A673 (cell line): Measurements from ENCODE around the gene BNIP1. TPM values are rescaled to one million over a fixed set of nuclear protein-coding genes. Genes with fewer than 3 reads are reported as not detected.

Experiments
- BruUV-seq: library from RNA; stranded (reverse); fragments of 400-500 nt; replicated peaks from 2 replicates; lab custom pipeline; 2021; lab: Mats Ljungman, UMichigan
- CTCF ChIA-PET: fragments of 300-600 bp; sonication (Branson Sonifier 250); formaldehyde crosslinking; loops from one replicate; lab custom pipeline; 2022; ENCODE audit warnings: antibody characterized with exemption; lab: Charles Lee
- POLR2A ChIA-PET: fragments of 300-600 bp; sonication (Branson Sonifier 250); formaldehyde crosslinking; loops from one replicate; lab custom pipeline; 2022; ENCODE audit warnings: antibody characterized with exemption; ENCODE audit not compliant: low non-redundant PET; lab: Charles Lee
- DNase-seq: peaks from one replicate; pipeline ENCODE4 v3.0.0-alpha.2; 2015; ENCODE audit warnings: low spot score
- H3K27ac ChIP-seq: fragments of 200-600 bp; sonication (generic); 2 replicates; pipeline ENCODE4 v1.5.1; 2016; ENCODE audit warnings: mixed run types, low read depth, mild to moderate bottlenecking, mixed read lengths, antibody characterized with exemption, low read length; ENCODE audit not compliant: poor library complexity, severe bottlenecking
- H3K27me3 ChIP-seq: fragments of 200-600 bp; sonication (generic); replicated peaks from 2 replicates; pipeline ENCODE4 v1.6.1; 2017; ENCODE audit warnings: mixed run types, low read depth, mild to moderate bottlenecking, mixed read lengths, antibody characterized with exemption, low read length; ENCODE audit not compliant: insufficient read depth, poor library complexity
- H3K36me3 ChIP-seq: fragments of 200-600 bp; sonication (generic); 2 replicates; pipeline ENCODE4 v1.6.1; 2016; ENCODE audit warnings: mixed run types, mild to moderate bottlenecking, mixed read lengths, antibody characterized with exemption, low read length; ENCODE audit not compliant: insufficient read depth, poor library complexity, severe bottlenecking
- H3K4me1 ChIP-seq: fragments of 200-600 bp; sonication (generic); 2 replicates; pipeline ENCODE4 v1.6.1; 2017; ENCODE audit warnings: mixed run types, mild to moderate bottlenecking, mixed read lengths, antibody characterized with exemption, low read length; ENCODE audit not compliant: insufficient read depth, poor library complexity, severe bottlenecking
- H3K4me3 ChIP-seq: fragments of 200-600 bp; sonication (generic); 2 replicates; pipeline ENCODE4 v1.5.1; 2016; ENCODE audit warnings: low read depth, mixed run types, mild to moderate bottlenecking, mixed read lengths, low read length; ENCODE audit not compliant: poor library complexity, severe bottlenecking
- H3K9me3 ChIP-seq: fragments of 200-600 bp; sonication (generic); 2 replicates; pipeline ENCODE4 v1.6.1; 2016; ENCODE audit warnings: mixed run types, low read depth, mild to moderate bottlenecking, mixed read lengths, antibody characterized with exemption, low read length; ENCODE audit not compliant: poor library complexity, severe bottlenecking
- EZH2 ChIP-seq: fragments of 200-600 bp; sonication (generic); IDR thresholded peaks from 2 replicates; pipeline ENCODE4 v1.6.1; 2017; ENCODE audit warnings: borderline replicate concordance, low read depth, mild to moderate bottlenecking, mixed read lengths, antibody characterized with exemption, low read length; ENCODE audit not compliant: poor library complexity, severe bottlenecking
- intact Hi-C: fragments of 100-400 bp; cut with micrococcal nuclease; formaldehyde crosslinking; loops from one replicate; pipeline ENCODE4 v1.10.0; 2022; ENCODE audit not compliant: unreplicated experiment
- total RNA-seq: library from RNA; stranded (reverse); gene quantifications from 2 replicates; pipeline ENCODE4 v1.2.3, GENCODE V29; 2021
- TF ChIP-seq, protein P1 (sequence below): fragments of 300-800, 200-600 bp; sonication (generic); conservative IDR thresholded peaks from 2 replicates; pipeline ENCODE4 v1.5.1; 2017; ENCODE audit warnings: low read depth, mild to moderate bottlenecking, antibody characterized with exemption, low read length, moderate library complexity, mixed read lengths

BNIP1 gene
- total RNA-seq, 1 experiment from 2014 or later = 14.7 TPM

DNA sequence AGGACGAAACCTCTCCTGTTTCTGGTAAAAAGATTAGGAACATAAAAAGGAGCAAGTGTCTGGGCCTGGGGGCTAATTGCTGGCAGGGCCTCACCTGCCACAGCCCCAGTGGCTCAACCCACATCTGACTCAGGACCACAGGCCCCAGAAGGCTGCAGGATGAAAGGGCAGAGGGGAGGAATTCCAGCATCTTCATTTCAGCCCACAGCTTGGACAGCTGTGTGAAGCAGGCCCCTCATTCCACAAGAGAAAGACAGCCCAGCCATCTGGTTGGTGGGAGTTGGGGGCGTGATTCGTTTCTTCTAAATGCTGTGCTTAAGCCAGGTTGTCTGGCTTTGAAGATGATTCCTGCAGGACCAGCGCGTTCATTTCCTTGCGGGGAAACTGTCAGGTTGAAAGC, 61.6 kb downstream of the BNIP1 start:
- no peaks in the 10 kb centered on the region for H3K4me1 ChIP-seq
- ChIA-PET POLR2A (no interaction called here), CTCF (no interaction called here)
- BruUV-seq = no TSS peak
- intact Hi-C loops = no loop called here
- H3K27me3 ChIP-seq = no peaks in the 10 kb centered on the region
- H3K36me3 ChIP-seq = no peaks in the 10 kb centered on the region
- H3K27ac ChIP-seq = no peak overlapping the region
- H3K9me3 ChIP-seq = no peaks in the 10 kb centered on the region
- no peak overlapping the region for H3K4me3 ChIP-seq
- no peak for DNase-seq
- no peak for TF ChIP-seq EZH2
- TF ChIP-seq, protein P1, sequence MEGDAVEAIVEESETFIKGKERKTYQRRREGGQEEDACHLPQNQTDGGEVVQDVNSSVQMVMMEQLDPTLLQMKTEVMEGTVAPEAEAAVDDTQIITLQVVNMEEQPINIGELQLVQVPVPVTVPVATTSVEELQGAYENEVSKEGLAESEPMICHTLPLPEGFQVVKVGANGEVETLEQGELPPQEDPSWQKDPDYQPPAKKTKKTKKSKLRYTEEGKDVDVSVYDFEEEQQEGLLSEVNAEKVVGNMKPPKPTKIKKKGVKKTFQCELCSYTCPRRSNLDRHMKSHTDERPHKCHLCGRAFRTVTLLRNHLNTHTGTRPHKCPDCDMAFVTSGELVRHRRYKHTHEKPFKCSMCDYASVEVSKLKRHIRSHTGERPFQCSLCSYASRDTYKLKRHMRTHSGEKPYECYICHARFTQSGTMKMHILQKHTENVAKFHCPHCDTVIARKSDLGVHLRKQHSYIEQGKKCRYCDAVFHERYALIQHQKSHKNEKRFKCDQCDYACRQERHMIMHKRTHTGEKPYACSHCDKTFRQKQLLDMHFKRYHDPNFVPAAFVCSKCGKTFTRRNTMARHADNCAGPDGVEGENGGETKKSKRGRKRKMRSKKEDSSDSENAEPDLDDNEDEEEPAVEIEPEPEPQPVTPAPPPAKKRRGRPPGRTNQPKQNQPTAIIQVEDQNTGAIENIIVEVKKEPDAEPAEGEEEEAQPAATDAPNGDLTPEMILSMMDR = no peak

DNA sequence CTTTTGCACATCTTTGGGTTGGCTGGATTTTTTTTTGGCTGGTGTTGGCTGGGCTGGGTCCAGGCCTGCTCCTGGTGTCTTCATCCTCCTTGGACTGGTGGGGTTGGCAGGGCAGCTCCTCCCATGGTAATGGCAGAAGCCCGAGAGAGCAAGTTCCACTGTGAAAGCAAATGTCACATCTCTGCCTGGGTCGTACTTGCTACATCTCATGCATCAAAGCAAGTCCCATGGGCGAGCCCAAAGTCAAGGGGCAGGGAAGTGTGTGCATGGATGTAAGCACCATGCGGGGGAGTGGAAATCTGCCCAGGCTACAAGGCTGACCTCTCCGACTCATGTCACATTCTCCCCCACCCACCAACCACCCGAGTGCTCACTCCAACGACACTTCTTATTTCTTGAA, 64.0 kb downstream of the BNIP1 start:
- intact Hi-C loops = no loop called here
- Histone ChIP-seq H3K36me3 (no peaks in the 10 kb centered on the region), H3K9me3 (no peaks in the 10 kb centered on the region), H3K27ac (no peak overlapping the region), H3K27me3 (no peaks in the 10 kb centered on the region), H3K4me3 (no peak overlapping the region), H3K4me1 (no peaks in the 10 kb centered on the region)
- ChIA-PET POLR2A (no interaction called here), CTCF (interaction anchor here (0.6 kb wide), 1 partner anchor 541 kb away, joined by 4 read pairs; no protein-coding TSS in a partner anchor)
- TF ChIP-seq, protein P1 = no peak
- TF ChIP-seq EZH2 = no peak
- DNase-seq = no peak
- BruUV-seq = no TSS peak

DNA sequence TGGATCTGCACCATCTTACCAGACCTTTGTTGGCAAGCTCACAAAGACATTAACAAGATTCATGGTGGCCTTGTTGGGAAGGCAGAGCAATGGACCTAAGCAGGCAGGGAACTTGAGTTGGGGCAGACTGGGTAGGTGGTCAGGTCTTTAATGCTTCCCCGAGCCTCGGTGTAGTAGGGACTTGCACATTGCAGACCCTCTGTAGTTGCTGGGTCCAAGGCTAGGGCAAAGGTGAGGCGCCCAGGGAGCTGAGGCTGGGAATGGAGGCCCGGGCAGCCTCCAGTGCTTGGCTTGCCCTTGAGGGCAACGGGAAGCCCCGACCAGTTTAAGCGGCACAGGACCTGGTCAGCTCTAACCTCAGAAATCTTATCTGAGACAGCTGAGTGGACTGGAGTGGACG, 66.5 kb downstream of the BNIP1 start:
- no TSS peak for BruUV-seq
- TF ChIP-seq, protein P1 = no peak
- no peak for TF ChIP-seq EZH2

More for the DNA sequence above, 66.5 kb downstream of the BNIP1 start:
- Histone ChIP-seq H3K27ac (no peak overlapping the region), H3K36me3 (no peaks in the 10 kb centered on the region), H3K27me3 (no peaks in the 10 kb centered on the region), H3K9me3 (no peaks in the 10 kb centered on the region), H3K4me3 (no peak overlapping the region), H3K4me1 (no peaks in the 10 kb centered on the region)
- intact Hi-C loops = no loop called here
- POLR2A ChIA-PET = no interaction called here
- no peak for DNase-seq
- CTCF ChIA-PET = no interaction called here
